ENCODE results near the gene TMEM63C. TPM values are rescaled to one million over a fixed set of nuclear protein-coding genes. Genes with fewer than 3 reads are reported as not detected.

The TMEM63C gene
- total and polyA plus RNA-seq, 2 donors (not counting 3 experiments of a cell fraction or from before 2014, with no cell fraction given): not detected

DNA sequence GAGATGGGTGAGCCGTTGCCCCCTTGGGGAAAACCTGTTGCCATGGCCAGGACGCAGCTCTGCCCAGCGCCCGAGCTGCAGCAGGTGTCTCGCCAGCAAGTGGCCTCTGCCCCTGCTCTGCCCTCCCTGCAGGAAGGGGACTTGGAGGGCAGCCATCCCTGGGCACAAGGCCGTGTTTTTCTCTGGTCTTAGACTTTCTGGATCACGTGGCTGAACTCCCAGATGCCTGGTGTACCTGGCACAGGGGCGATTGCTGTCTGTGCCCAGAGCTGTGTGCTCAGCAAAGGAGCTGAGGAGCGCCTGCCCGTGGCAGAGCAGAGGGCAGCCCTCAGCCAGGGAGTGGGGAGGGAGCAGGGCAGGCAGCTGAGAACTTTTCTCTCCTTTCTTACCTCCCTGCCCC, 38.0 kb downstream of the TMEM63C start:
- dilution Hi-C loops (cut with MboI; ENCODE audit: extremely low pct_ligation_motif_present, low sequenced_read_pairs) (no loop called here), intact Hi-C loops (cut with micrococcal nuclease) (no loop called here)
- FAIRE-seq (no peak), DNase-seq (ENCODE audit: low read depth, low spot score) (no peak)
- no peaks in the 10 kb centered on the region for H3K36me3 ChIP-seq (ENCODE audit: control insufficient read depth in 2 of 2, extremely low read depth in 1 of 2, insufficient read depth in 2 of 2, low read length in 2 of 2)
- H3K27ac ChIP-seq (ENCODE audit: insufficient read depth, low read depth, low read length): no peak overlapping the region
- no peak overlapping the region for H2AFZ ChIP-seq (ENCODE audit: low read depth, low read length)
- BruUV-seq (replicated peaks): no TSS peak
- H3K4me3 ChIP-seq (replicated peaks in 1 of 3; ENCODE audit: insufficient read depth in 1 of 3, low read depth in 1 of 3, low read length in 3 of 3): no peak overlapping the region
- H4K20me1 ChIP-seq (replicated peaks; ENCODE audit: control insufficient read depth, extremely low read depth, insufficient read depth, low read length): no peaks in the 10 kb centered on the region
- no peaks in the 10 kb centered on the region for H3K79me2 ChIP-seq (ENCODE audit: control insufficient read depth, insufficient read depth, low read length)
- no peaks in the 10 kb centered on the region for H3K9me1 ChIP-seq (replicated peaks; ENCODE audit: control insufficient read depth, extremely low read depth, insufficient read depth, low read length)
- POLR2A ChIA-PET: no interaction called here
- no peak overlapping the region for H3K9ac ChIP-seq (replicated peaks; ENCODE audit: extremely low read depth, insufficient read depth, low read length)
- TF ChIP-seq FOS (IDR thresholded peaks at IDR 0.05; ENCODE audit: borderline replicate concordance, insufficient read depth, low read length): no peak
- H3K4me2 ChIP-seq (ENCODE audit: insufficient read depth, low read length): no peak overlapping the region
- H3K27me3 ChIP-seq (ENCODE audit: control insufficient read depth in 2 of 2, insufficient read depth in 2 of 2, low read length in 2 of 2): peaks cover 0 to 2% of the 10 kb centered on the region in 2 experiments
- CTCF ChIA-PET: no interaction called here
- H3K9me3 ChIP-seq (replicated peaks; ENCODE audit: control insufficient read depth, insufficient read depth, low read length): no peaks in the 10 kb centered on the region
- no peaks in the 10 kb centered on the region for H3K4me1 ChIP-seq (ENCODE audit: control insufficient read depth, extremely low read depth, insufficient read depth, low read length)

DNA sequence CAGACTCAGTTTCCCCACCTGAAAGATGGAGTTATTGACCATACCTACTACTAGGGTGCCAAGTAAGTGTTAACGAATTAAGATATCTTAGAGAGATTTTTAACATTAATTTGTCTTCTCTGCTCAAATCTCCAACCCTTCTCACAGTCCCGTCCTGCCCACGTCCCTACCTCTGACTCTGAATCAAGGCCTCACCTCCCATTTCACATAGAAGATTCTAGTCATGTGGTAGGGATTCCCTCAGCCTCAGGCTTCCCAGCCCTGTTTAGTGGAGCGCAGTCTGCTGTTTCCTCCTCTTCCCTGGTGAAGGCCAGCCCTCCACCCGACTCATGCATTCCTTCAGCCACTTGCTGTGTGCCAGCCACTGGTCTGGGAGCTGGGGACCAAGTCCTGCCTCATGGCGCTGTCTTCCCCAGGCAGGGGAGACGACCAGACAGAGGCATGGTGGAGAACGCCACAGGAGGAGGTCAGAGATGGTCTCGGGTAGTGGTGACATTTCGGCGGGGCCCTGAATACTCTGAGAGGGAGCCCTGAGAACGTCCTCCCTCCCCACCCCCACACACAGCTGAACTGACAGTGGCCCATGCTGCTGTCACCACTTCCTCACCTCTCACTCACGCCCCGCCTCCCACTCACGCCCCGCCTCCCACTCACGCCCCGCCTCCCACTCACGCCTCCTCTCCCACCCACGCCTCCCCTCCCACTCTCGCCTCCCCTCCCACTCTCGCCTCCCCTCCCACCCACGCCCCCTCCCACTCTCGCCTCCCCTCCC, 38.8 kb downstream of the TMEM63C start:
- H3K9ac ChIP-seq (replicated peaks; ENCODE audit: extremely low read depth, insufficient read depth, low read length): no peak overlapping the region
- no peaks in the 10 kb centered on the region for H4K20me1 ChIP-seq (replicated peaks; ENCODE audit: control insufficient read depth, extremely low read depth, insufficient read depth, low read length)
- intact Hi-C loops (cut with micrococcal nuclease) (no loop called here), dilution Hi-C loops (cut with MboI; ENCODE audit: extremely low pct_ligation_motif_present, low sequenced_read_pairs) (no loop called here)
- no peak overlapping the region for H3K4me3 ChIP-seq (replicated peaks in 1 of 3; ENCODE audit: insufficient read depth in 1 of 3, low read depth in 1 of 3, low read length in 3 of 3)
- ChIA-PET POLR2A (no interaction called here), CTCF (no interaction called here)
- no peaks in the 10 kb centered on the region for H3K4me1 ChIP-seq (ENCODE audit: control insufficient read depth, extremely low read depth, insufficient read depth, low read length)
- FAIRE-seq (no peak), DNase-seq (ENCODE audit: low read depth, low spot score) (no peak)
- H3K27me3 ChIP-seq (ENCODE audit: control insufficient read depth in 2 of 2, insufficient read depth in 2 of 2, low read length in 2 of 2): peaks cover 0 to 2% of the 10 kb centered on the region in 2 experiments
- H3K27ac ChIP-seq (ENCODE audit: insufficient read depth, low read depth, low read length): no peak overlapping the region
- H3K79me2 ChIP-seq (ENCODE audit: control insufficient read depth, insufficient read depth, low read length): no peaks in the 10 kb centered on the region
- H3K9me1 ChIP-seq (replicated peaks; ENCODE audit: control insufficient read depth, extremely low read depth, insufficient read depth, low read length): no peaks in the 10 kb centered on the region
- H3K4me2 ChIP-seq (ENCODE audit: insufficient read depth, low read length): no peak overlapping the region
- no TSS peak for BruUV-seq (replicated peaks)
- H2AFZ ChIP-seq (ENCODE audit: low read depth, low read length): no peak overlapping the region
- H3K36me3 ChIP-seq (ENCODE audit: control insufficient read depth in 2 of 2, extremely low read depth in 1 of 2, insufficient read depth in 2 of 2, low read length in 2 of 2): no peaks in the 10 kb centered on the region
- TF ChIP-seq JUN (IDR thresholded peaks at IDR 0.05; ENCODE audit: borderline replicate concordance, insufficient read depth, insufficient read length, low read depth): no peak
- no peak for TF ChIP-seq GATA2 (IDR thresholded peaks at IDR 0.05; ENCODE audit: insufficient read depth, insufficient read length, low read depth, low read length)
- TF ChIP-seq FOS (IDR thresholded peaks at IDR 0.05; ENCODE audit: borderline replicate concordance, insufficient read depth, low read length): no peak
- TF ChIP-seq EZH2 (IDR thresholded peaks at IDR 0.05; ENCODE audit: borderline replicate concordance, low read depth, low read length, severe bottlenecking): no peak
- TF ChIP-seq, protein P1, sequence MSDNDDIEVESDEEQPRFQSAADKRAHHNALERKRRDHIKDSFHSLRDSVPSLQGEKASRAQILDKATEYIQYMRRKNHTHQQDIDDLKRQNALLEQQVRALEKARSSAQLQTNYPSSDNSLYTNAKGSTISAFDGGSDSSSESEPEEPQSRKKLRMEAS (IDR thresholded peaks at IDR 0.05; ENCODE audit: insufficient read depth, insufficient read length): no peak
- no peak for TF ChIP-seq MYC (IDR thresholded peaks at IDR 0.05; ENCODE audit: low read depth, low read length)
- TF ChIP-seq POLR2AphosphoS5 (IDR thresholded peaks at IDR 0.05; ENCODE audit: insufficient read depth, low read depth, low read length): no peak
- TF ChIP-seq POLR2A (IDR thresholded peaks at IDR 0.05; ENCODE audit: low read depth, low read length): no peak
- H3K9me3 ChIP-seq (replicated peaks; ENCODE audit: control insufficient read depth, insufficient read depth, low read length): no peaks in the 10 kb centered on the region
